GM23338 (cell line): ENCODE results near the gene SAFB. TPM values are rescaled to one million over a fixed set of nuclear protein-coding genes. Genes with fewer than 3 reads are reported as not detected.

ENCODE experiments used
- ATAC-seq: fragments of 200-7000 bp; cut with Tn5 transposase; 3 replicates; pipeline ENCODE4 v1.9.1; 2020
- DNase-seq: peaks from one replicate; pipeline ENCODE4 v3.0.0-alpha.2; 2015; ENCODE audit warnings: low spot score
- H2AFZ ChIP-seq: fragments of 200-600 bp; sonication (generic); 2 replicates; pipeline ENCODE4 v1.8.0; 2016; ENCODE audit warnings: antibody characterized with exemption, mild to moderate bottlenecking, moderate library complexity
- H3F3A ChIP-seq: fragments of 200-600 bp; sonication (generic); replicated peaks from 2 replicates; pipeline ENCODE4 v1.8.0; 2017; ENCODE audit warnings: antibody characterized with exemption, mixed run types, low read depth
- H3K27ac ChIP-seq: fragments of 200-600 bp; sonication (generic); 2 replicates; pipeline ENCODE4 v1.6.1; 2016; ENCODE audit warnings: low read depth
- H3K27me3 ChIP-seq: fragments of 200-600 bp; sonication (generic); 2 replicates; pipeline ENCODE4 v1.8.0; 2016; ENCODE audit warnings: mild to moderate bottlenecking, mixed run types, moderate library complexity; ENCODE audit not compliant: insufficient read depth
- H3K36me3 ChIP-seq: fragments of 200-600 bp; sonication (generic); 2 replicates; pipeline ENCODE4 v1.8.0; 2016; ENCODE audit warnings: mild to moderate bottlenecking; ENCODE audit not compliant: insufficient read depth
- H3K4me1 ChIP-seq: fragments of 200-600 bp; sonication (generic); 2 replicates; pipeline ENCODE4 v1.8.0; 2016; ENCODE audit warnings: mild to moderate bottlenecking, moderate library complexity; ENCODE audit not compliant: insufficient read depth
- H3K4me2 ChIP-seq: fragments of 200-600 bp; sonication (generic); 2 replicates; pipeline ENCODE4 v1.7.1; 2017; ENCODE audit warnings: mixed run types
- H3K4me3 ChIP-seq: fragments of 200-600 bp; sonication (generic); 2 replicates; pipeline ENCODE4 v1.6.1; 2016; ENCODE audit warnings: mixed run types
- H3K79me2 ChIP-seq: fragments of 200-600 bp; sonication (generic); replicated peaks from 2 replicates; pipeline ENCODE4 v1.8.0; 2017; ENCODE audit warnings: mild to moderate bottlenecking; ENCODE audit not compliant: insufficient read depth
- H3K9me2 ChIP-seq: fragments of 200-600 bp; sonication (generic); 2 replicates; pipeline ENCODE4 v1.8.0; 2017; ENCODE audit not compliant: insufficient read depth
- H4K20me1 ChIP-seq: fragments of 200-600 bp; sonication (generic); replicated peaks from 2 replicates; pipeline ENCODE4 v1.8.0; 2017; ENCODE audit warnings: mild to moderate bottlenecking; ENCODE audit not compliant: insufficient read depth
- H3K27ac Mint-ChIP-seq: 2 replicates; pipeline ENCODE4 v1.8.0; 2020; ENCODE audit warnings: inconsistent platforms, mild to moderate bottlenecking, moderate library complexity, mixed read lengths
- H3K27me3 Mint-ChIP-seq: 3 replicates; pipeline ENCODE4 v1.8.0; 2022; ENCODE audit warnings: low read depth, mild to moderate bottlenecking, moderate library complexity, mixed read lengths, inconsistent platforms; ENCODE audit not compliant: insufficient read depth, poor library complexity
- H3K36me3 Mint-ChIP-seq: 3 replicates; pipeline ENCODE4 v1.8.0; 2021; ENCODE audit warnings: low read depth, mild to moderate bottlenecking, inconsistent platforms, moderate library complexity, mixed read lengths
- H3K4me1 Mint-ChIP-seq: 3 replicates; pipeline ENCODE4 v1.8.0; 2020; ENCODE audit warnings: mild to moderate bottlenecking, inconsistent platforms, mixed read lengths
- H3K4me3 Mint-ChIP-seq: 3 replicates; pipeline ENCODE4 v1.8.0; 2021; ENCODE audit warnings: moderate library complexity, mild to moderate bottlenecking, inconsistent platforms, mixed read lengths
- H3K9me3 Mint-ChIP-seq: 3 replicates; pipeline ENCODE4 v1.8.0; 2020; ENCODE audit warnings: moderate library complexity, mild to moderate bottlenecking, inconsistent platforms, mixed read lengths
- ETS1 ChIP-seq: IDR thresholded peaks from 2 replicates; pipeline ENCODE4 v1.6.1; 2016; ENCODE audit warnings: antibody characterized with exemption
- EZH2 ChIP-seq: fragments of 200-600 bp; sonication (generic); IDR thresholded peaks from one replicate; pipeline ENCODE4 v1.8.0; 2017; ENCODE audit warnings: antibody characterized with exemption, mild to moderate bottlenecking, low read depth; ENCODE audit not compliant: unreplicated experiment
- JUNB ChIP-seq: IDR thresholded peaks from one replicate; pipeline ENCODE4 v1.6.1; 2016; ENCODE audit warnings: antibody characterized with exemption; ENCODE audit not compliant: unreplicated experiment
- NANOG ChIP-seq: IDR thresholded peaks from 2 replicates; pipeline ENCODE4 v1.6.1; 2016; ENCODE audit warnings: antibody characterized with exemption, borderline replicate concordance
- STAT1 ChIP-seq: IDR thresholded peaks from one replicate; pipeline ENCODE4 v1.6.1; 2016; ENCODE audit warnings: antibody characterized with exemption; ENCODE audit not compliant: unreplicated experiment
- ZNF114 ChIP-seq: fragments of 250-450 bp; sonication (Bioruptor Pico); IDR thresholded peaks from 2 replicates; pipeline ENCODE4 v1.5.0; 2020; ENCODE audit warnings: mild to moderate bottlenecking, moderate library complexity
- ZNF462 ChIP-seq: fragments of 250-450 bp; sonication (Bioruptor Pico); IDR thresholded peaks from 2 replicates; pipeline ENCODE4 v1.5.0; 2020; ENCODE audit warnings: mild to moderate bottlenecking, moderate library complexity
- polyA plus RNA-seq: library from polyadenylated mRNA; unstranded; fragments of >200 nt; fragmentation: Nextera tagmentation; extraction: Ambion mirVana; gene quantifications from 2 replicates; pipeline ENCODE4 v1.2.1, GENCODE V29; 2016
- total RNA-seq: library from RNA; depleted of rRNA; stranded (reverse); fragments of >200 nt; shearing (Covaris generic); gene quantifications from 2 replicates; pipeline ENCODE4 v1.2.3, GENCODE V29; 2014

The SAFB gene
- total and polyA plus RNA-seq, 2 experiments from 2014 or later, result 85.2 to 109 TPM

GRCh38 chr19:5590865-5591154, 32.1 kb upstream of the SAFB start (continued):
- TF ChIP-seq ZNF462 (CRISPR knock-in tag) (no peak), STAT1 (no peak), NANOG (no peak), EZH2 (no peak), ETS1 (no peak), JUNB (no peak)

GRCh38 chr19:5591476-5591875, 31.4 kb upstream of the SAFB start:
- H3K4me2 ChIP-seq, result no peak overlapping the region
- no peak overlapping the region for H3K4me3 ChIP-seq
- H3K79me2 ChIP-seq, result no peaks in the 10 kb centered on the region; the same call in 1 of the 2 replicates
- H3K27ac ChIP-seq, result no peak overlapping the region
- Mint-ChIP-seq H3K4me1 (peaks cover 20% of the 10 kb centered on the region), H3K27me3 (peaks cover 8% of the 10 kb centered on the region), H3K9me3 (no peaks in the 10 kb centered on the region; the same call in 2 of the 3 replicates), H3K4me3 (no peak overlapping the region), H3K36me3 (peaks cover 79% of the 10 kb centered on the region), H3K27ac (no peak overlapping the region)
- DNase-seq (no peak), ATAC-seq (no peak)
- no peaks in the 10 kb centered on the region for H3K9me2 ChIP-seq
- H3K36me3 ChIP-seq, result peaks cover 27% of the 10 kb centered on the region
- no peak overlapping the region for H2AFZ ChIP-seq
- H3K27me3 ChIP-seq, result no peaks in the 10 kb centered on the region
- H4K20me1 ChIP-seq, result peaks cover 10% of the 10 kb centered on the region; the same call in 1 of the 2 replicates
- H3F3A ChIP-seq, result 0 out of 2 replicates have a peak, but pooled peaks cover 2% of the 10 kb centered on the region
- no peaks in the 10 kb centered on the region for H3K4me1 ChIP-seq
- no peak for TF ChIP-seq ZNF114
- TF ChIP-seq ZNF462 (CRISPR knock-in tag), result no peak
